D721Med (cell line): ENCODE measurements around the gene HOXD12.

Experiments
- DNase-seq: peaks from one replicate; pipeline ENCODE4 v3.0.0; 2011; ENCODE audit warnings: low spot score; ENCODE audit not compliant: insufficient read length
- FAIRE-seq: peaks from 2 replicates; lab custom pipeline; 2011; peaks lifted over from hg19 to GRCh38; lab: Jason Lieb, UNC
- TF ChIP-seq, protein P1 (sequence below): IDR thresholded peaks from 2 replicates; pipeline ENCODE4 v1.5.1; 2012; ENCODE audit warnings: mild to moderate bottlenecking, control low read depth; ENCODE audit not compliant: insufficient read depth; ENCODE audit errors: missing control alignments

The HOXD12 gene

DNA sequence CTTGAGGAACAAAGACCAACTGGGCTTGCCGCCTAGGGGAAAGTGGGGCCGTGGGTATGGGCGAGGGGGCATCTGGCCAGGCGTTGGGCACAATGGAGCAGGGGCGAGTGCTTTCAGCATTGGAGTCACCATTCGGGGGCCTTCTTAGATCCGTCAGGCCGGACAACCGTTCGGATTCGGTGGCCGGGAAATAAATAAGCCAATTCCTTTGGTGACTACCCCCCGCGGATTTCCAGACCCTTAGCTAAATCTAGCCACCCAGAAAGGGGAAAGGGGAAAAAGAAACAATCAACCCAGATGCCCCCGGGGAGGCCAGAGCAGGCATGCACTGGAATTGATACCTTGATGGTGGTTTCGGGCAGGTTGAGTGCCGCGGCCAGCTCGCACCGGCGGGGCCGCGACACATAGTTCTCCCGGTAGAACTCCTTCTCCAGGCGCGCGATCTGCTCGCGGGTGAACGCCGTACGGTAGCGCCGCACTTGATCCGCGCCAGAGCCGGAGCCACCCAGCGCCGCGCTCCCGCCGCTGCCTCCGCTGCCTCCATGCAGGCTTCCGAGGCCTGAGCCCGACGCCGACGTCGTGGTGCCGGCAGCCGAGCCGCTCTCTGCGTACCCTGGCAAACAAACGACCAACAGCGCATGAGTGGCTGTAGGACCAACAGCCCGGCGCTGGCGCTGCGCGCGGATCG, 17.6 kb upstream of the HOXD12 start:
- FAIRE-seq (no peak), DNase-seq (no peak)
- TF ChIP-seq, protein P1, sequence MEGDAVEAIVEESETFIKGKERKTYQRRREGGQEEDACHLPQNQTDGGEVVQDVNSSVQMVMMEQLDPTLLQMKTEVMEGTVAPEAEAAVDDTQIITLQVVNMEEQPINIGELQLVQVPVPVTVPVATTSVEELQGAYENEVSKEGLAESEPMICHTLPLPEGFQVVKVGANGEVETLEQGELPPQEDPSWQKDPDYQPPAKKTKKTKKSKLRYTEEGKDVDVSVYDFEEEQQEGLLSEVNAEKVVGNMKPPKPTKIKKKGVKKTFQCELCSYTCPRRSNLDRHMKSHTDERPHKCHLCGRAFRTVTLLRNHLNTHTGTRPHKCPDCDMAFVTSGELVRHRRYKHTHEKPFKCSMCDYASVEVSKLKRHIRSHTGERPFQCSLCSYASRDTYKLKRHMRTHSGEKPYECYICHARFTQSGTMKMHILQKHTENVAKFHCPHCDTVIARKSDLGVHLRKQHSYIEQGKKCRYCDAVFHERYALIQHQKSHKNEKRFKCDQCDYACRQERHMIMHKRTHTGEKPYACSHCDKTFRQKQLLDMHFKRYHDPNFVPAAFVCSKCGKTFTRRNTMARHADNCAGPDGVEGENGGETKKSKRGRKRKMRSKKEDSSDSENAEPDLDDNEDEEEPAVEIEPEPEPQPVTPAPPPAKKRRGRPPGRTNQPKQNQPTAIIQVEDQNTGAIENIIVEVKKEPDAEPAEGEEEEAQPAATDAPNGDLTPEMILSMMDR: no peak

DNA sequence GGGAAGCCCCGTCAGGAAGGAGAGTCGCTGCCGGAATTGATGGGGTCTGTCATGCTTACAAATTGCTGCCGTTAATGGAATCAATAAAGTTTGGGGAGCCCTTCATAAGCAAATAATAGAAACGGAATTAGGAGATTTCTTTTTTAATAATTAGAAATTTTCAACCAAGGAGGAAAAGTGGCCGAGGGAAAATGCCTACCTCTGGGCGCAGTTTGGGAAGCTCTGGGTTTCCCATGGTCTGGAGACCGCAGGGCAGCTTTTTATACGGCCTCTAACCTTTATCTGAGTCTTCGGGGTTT, 17.1 kb upstream of the HOXD12 start:
- no peak for FAIRE-seq
- TF ChIP-seq, protein P1: no peak
- DNase-seq: no peak

DNA sequence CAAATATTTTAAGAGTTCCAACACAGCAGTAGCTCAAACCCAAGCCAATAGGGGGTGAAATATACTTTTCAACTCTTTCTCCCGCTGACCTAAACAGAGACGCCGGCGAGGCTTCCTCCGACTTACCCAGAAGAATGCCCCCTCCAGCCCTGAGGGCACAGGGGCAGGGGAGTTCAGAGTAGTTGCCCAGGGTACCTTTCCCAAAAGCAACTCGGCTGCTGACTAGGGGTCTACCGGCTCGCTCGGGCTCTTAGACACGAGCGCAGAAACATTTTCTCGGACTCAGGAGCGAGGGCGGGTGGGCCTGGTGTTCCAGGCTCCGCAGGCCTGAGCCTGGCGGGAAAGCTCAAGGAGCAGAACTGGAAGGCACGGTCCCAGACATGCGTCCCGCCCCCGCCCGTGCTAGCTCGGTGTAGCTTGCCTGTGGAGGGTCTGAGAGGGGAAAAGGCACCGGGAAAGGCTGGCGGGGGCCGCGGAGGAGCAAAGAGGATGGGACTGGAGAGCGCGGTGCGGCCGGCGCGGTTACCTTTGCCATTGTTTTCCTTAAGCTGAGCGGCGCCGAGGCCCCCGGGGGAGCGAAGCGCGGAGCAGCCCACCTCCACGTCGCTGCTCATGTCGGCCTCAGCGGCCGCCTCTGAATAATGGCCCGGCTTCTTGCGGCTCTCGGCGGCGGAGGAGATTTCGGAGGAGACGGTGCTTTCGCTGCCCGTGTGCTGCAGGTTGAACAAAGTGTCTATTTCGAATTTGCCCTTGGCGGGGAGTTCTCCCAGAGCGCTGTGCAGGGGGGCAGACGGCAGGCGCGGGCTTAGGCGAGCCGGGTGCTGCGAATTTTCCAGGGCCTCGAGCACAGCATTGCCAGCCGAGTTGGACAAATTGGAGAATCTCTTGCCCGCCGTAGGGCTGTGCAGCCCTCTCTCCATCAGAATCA, 16.5 kb upstream of the HOXD12 start:
- TF ChIP-seq, protein P1: no peak
- FAIRE-seq (no peak), DNase-seq (no peak)

GRCh38 chr2:176083796-176084261, 15.8 kb upstream of the HOXD12 start, which contains the start of gene EVX2:
Gene EVX2 (minus strand): TSS chr2:176083962. CDS start chr2:176083776, 186 bp downstream.
- FAIRE-seq (no peak), DNase-seq (no peak)
- TF ChIP-seq, protein P1: no peak

- DNase-seq: no peak
- TF ChIP-seq, protein P1: no peak
- no peak for FAIRE-seq
Observed at GRCh38 chr2:176084611-176085119, 14.9 kb upstream of the HOXD12 start.

DNA sequence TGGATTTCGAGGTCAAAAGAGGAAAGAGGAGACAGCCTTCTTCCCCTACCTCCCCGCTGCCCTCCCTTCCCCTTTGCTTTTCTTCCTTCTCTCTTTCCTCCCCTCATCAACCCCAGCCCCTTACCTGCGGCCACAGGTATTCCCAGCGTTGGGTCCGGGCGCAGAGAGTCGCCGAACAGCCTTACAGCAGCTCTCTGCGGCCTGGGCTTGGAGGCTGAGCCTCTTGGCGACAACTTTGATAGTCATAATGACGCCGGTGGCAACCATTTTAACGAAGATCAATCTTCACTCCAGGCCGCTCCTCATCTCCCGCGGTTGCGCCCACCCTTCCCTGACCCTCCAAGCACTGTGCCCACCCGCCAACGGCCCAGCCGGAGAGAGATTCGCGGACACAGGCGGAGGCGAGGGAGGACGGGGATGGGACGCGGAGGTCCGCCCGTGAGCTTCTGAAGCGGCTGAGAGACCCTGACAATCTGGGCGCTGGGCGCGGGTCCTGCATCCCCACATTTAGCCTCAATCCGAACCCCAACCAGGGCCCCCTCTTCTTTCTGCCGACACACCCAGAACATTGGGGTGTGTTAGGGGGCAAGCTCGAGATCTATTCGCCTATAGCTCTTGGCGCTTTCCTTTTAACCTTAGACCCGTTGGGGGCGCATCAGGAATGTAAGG, 14.3 kb upstream of the HOXD12 start:
- TF ChIP-seq, protein P1: no peak
- no peak for DNase-seq
- no peak for FAIRE-seq
